SK-N-SH (cell line): ENCODE results near the gene CAPS.

Experiments used
- CTCF ChIP-seq: fragments of 200-600 bp; sonication (generic); IDR thresholded peaks from 2 replicates; pipeline ENCODE4 v1.6.1; 2017; ENCODE audit warnings: antibody characterized with exemption, mild to moderate bottlenecking, moderate library complexity
- EP300 ChIP-seq, 2 experiments: IDR thresholded peaks; 2 replicates each; pipeline versions ENCODE4 v1.4.0 to v1.6.1; 2012; ENCODE audit warnings: borderline replicate concordance in 1 of 2, low read depth in 1 of 2, low read length in 1 of 2
- GABPA ChIP-seq: IDR thresholded peaks from 2 replicates; pipeline ENCODE4 v1.4.0; 2012; ENCODE audit warnings: low read depth, mild to moderate bottlenecking
- GATA2 ChIP-seq: sonication (generic); formaldehyde crosslinking; IDR thresholded peaks from 2 replicates; pipeline ENCODE4 v1.5.0; 2020; ENCODE audit warnings: mild to moderate bottlenecking, missing genetic modification reagents
- NFIC ChIP-seq: IDR thresholded peaks from 2 replicates; pipeline ENCODE4 v1.4.0; 2012; ENCODE audit warnings: borderline replicate concordance
- NRF1 ChIP-seq: IDR thresholded peaks from 2 replicates; pipeline ENCODE4 v1.6.1; 2012; ENCODE audit warnings: low read depth, mild to moderate bottlenecking, low read length
- POLR2AphosphoS5 ChIP-seq: IDR thresholded peaks from 2 replicates; pipeline ENCODE4 v1.6.1; 2012; ENCODE audit warnings: low read depth, low read length
- REST ChIP-seq: IDR thresholded peaks from 2 replicates; pipeline ENCODE4 v1.6.1; 2012; ENCODE audit warnings: mild to moderate bottlenecking, low read depth, low read length, moderate library complexity
- SMC3 ChIP-seq: IDR thresholded peaks from 2 replicates; pipeline ENCODE4 v1.6.1; 2012; ENCODE audit warnings: low read depth, low read length, improper control_type of control experiment
- TCF12 ChIP-seq: IDR thresholded peaks from 2 replicates; pipeline ENCODE4 v1.4.0; 2012
- USF2 ChIP-seq: fragments of 150-350 bp; IDR thresholded peaks from 2 replicates; pipeline ENCODE4 v1.6.1; 2017; ENCODE audit warnings: antibody characterized with exemption, low read length, low read depth, borderline replicate concordance

- no peak for TF ChIP-seq CTCF
- TF ChIP-seq EP300 (IDR thresholded peaks at IDR 0.05; ENCODE audit: borderline replicate concordance in 1 of 2, low read depth in 1 of 2, low read length in 1 of 2), result no peak
- TF ChIP-seq SMC3, result no peak
- TF ChIP-seq NFIC, result no peak
- TF ChIP-seq TCF12, result no peak
- no peak for TF ChIP-seq POLR2AphosphoS5
- no peak for TF ChIP-seq NRF1
- TF ChIP-seq REST, result no peak
- no peak for TF ChIP-seq USF2
- no peak for TF ChIP-seq GATA2 (CRISPR knock-in tag)
- TF ChIP-seq GABPA, result no peak
Measured at GRCh38 chr19:5915782-5916165, 1.7 kb downstream of the CAPS start.
